ENCODE data around the gene ANKRD27.
"Not testable (repeated sequence)": the region's sequence is repeated elsewhere in the genome, so short reads cannot be mapped to it uniquely, and the experiment has no call there.

The ANKRD27 gene

DNA sequence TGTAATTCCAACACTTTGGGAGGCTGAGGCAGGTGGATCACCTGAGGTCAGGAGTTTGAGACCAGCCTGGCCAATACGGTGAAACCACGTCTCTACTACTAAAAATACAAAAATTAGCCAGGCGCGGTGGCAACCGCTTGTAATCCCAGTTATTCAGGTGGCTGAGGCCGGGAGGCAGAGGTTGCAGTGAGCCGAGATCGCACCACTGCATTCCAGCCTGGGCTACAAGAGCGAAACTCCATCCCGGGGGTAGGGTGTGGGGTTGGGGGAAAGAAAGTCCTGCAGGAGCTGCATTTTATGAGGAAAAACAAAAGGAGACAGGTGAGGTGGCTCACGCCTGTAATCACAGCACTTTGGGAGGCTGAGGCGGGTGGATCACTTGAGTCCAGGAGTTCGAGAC lies 22.6 kb downstream of the ANKRD27 start:
- DNase-seq (ENCODE audit: low spot score), result not testable (repeated sequence)

GRCh38 chr19:32651729-32652140 lies 23.2 kb downstream of the ANKRD27 start:
- DNase-seq (ENCODE audit: low spot score), result peak; percentile 55

GRCh38 chr19:32650671-32651070 lies 24.3 kb downstream of the ANKRD27 start:
- DNase-seq (ENCODE audit: low spot score), result no peak

GRCh38 chr19:32649751-32650150 lies 25.2 kb downstream of the ANKRD27 start:
- no peak for DNase-seq (ENCODE audit: low spot score)

DNA sequence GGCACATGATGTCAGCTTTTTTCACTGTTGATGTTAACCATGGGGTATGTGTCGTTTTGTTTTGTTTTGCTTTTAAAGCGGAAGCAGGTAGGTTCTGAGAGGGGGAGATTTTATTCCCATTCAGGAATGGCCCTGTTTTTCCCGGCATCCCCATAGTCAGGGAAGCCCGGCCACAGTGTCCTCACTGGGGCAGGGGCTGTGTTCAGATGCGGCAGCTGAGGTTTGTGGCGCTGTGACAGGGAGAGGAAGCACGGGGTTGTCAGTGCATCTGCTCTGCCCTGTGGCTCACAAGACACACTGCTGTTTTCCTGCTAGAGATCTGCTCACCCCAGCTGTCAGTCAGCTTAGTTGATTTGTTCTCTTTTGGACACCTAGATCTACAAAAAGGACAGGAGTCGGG lies 27.6 kb downstream of the ANKRD27 start:
- no peak for DNase-seq (ENCODE audit: low spot score)

DNA sequence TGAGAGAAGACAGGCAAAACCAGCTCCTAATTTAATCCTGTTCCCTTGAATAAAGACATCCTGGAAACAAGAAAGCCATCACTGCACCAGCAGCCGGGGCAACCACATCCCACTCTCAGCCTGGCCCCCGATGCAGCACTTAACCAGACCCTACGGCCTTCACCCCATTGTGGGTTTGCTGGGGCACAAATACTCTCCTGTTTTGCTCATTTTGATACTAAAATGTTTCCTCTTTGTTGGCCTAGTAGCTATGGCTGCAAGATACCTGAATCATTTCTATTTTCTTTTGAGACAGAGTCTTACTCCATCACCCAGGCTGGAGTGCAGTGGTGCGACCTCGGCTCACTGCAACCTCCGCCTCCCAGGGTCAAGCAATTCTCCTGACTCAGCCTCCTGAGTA lies 28.4 kb downstream of the ANKRD27 start:
- no peak for DNase-seq (ENCODE audit: low spot score)

GRCh38 chr19:32642771-32643170 lies 32.2 kb downstream of the ANKRD27 start:
- DNase-seq (ENCODE audit: low spot score), result no peak

- no peak for DNase-seq (ENCODE audit: low spot score)
These were observed 36.4 kb downstream of the ANKRD27 start for GRCh38 chr19:32638625-32639024.

DNA sequence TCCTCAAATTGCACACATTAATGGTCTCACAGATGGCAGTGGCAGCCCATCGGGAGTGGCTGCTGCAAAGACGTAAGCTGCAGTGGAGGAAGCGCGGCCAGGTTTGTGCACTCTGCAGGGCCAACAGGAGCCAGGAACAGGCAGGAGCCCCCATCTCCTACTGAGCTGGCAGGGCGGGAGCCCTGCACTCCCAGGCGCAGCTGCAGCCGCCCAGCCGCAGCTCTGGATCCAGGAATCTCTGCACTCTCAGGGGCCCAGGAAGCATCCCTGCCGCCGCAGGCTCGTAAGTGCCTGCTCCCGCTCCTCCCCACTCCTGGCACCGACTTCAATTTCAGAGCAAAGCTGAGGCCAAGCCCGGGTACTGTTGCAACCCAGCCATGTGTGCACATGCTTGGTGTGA lies 37.5 kb downstream of the ANKRD27 start:
- no peak for DNase-seq (ENCODE audit: low spot score)

- DNase-seq (ENCODE audit: low spot score), result no peak
These were observed 43.6 kb downstream of the ANKRD27 start for GRCh38 chr19:32631381-32631780.

GRCh38 chr19:32630338-32630737 lies 44.6 kb downstream of the ANKRD27 start:
- DNase-seq (ENCODE audit: low spot score), result no peak

- DNase-seq (ENCODE audit: low spot score), result no peak
These were observed 47.2 kb downstream of the ANKRD27 start for GRCh38 chr19:32627714-32628270.

DNA sequence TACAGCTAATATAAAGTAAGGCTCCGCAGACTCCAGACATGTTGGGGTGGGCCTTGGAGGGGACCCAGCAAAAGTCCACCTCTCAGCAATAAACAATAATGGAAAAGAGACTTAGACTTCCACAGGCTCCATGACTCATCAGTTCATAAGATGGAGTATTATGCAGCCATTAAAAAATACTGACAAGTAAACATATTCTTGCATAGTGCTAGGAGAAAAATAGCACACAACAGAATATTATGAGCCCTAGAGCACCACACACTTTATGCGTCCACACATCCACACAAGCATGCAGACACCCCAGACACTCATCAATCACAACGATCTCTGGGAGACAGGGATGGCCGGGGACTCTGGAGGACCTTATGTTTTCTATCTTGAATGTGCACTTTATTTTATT lies 48.0 kb downstream of the ANKRD27 start:
- DNase-seq (ENCODE audit: low spot score), result no peak

- no peak for DNase-seq (ENCODE audit: low spot score)
These were observed 50.6 kb downstream of the ANKRD27 start for GRCh38 chr19:32624410-32624809.

GRCh38 chr19:32622002-32622401 lies 53.0 kb downstream of the ANKRD27 start:
- DNase-seq (ENCODE audit: low spot score), result no peak

DNA sequence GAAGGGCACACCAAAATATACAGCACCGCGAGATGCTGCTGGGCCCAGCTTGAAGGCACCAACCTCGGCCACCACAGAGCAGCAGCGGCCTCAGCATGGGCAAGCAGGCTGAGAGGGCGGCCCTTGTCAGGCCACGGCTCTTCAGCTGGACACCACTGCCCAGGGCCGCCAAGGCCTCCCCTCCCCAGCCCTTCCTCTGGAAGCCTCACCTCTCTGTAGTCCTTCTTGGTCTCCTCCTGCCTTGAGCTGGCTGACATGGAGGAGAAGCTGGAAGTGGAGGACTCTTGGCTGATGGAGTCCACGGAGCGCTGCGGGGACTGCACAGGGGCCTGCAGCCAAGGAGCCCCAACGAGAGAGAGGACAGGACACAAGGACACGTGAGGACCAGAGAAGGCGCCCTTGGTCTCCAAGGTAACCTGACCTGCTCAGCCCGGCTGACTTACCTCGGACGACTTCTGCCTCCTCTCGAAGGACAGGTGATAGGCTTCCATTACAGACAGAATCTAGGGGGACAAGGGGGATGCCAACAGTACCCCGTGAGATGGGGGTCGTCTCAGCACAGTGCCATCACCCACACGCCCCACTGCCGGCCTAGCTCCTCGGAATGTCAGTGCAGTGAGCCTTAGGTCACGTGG lies 55.8 kb downstream of the ANKRD27 start:
- DNase-seq (ENCODE audit: low spot score), result no peak

DNA sequence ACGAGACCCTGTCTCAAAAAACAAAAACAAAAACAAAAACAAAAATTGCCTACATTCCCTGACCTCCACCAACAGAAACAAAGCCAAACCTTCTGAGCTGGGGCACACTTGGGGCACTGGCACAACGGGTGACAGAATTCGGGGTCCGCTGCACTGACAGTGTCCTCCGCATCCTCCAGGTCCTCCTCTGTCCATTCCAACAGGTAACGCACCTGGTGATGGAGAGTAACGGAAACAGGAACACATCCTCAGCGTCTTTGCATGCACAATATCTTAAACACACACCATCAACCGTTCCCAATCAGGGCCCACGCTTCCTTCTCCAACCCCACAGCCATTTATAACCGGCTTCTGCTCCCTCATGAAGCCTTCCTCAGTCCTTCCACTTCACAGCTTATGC lies 59.4 kb downstream of the ANKRD27 start:
- DNase-seq (ENCODE audit: low spot score), result no peak

- no peak for DNase-seq (ENCODE audit: low spot score)
These were observed 60.1 kb downstream of the ANKRD27 start for GRCh38 chr19:32614916-32615315.

- no peak for DNase-seq (ENCODE audit: low spot score)
These were observed 62.0 kb downstream of the ANKRD27 start for GRCh38 chr19:32613008-32613407.

DNA sequence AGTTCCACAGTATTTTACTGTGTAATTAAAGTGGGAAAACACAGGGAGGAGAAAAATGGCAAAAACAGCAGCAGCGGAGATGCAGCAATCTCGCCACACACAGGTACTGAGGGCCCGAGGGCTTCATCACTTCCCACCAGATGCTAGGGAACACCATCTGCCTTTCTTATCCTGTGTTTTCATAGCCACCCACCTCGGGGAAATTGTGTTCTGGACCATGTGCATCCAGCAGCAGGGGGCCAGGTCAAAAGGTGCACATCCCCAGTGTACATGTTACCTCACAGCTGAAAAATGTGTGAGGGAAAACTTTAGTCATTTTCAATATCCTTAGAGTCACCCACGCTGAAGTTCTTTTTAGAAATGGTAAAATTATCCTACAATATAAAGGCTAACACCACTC lies 63.8 kb downstream of the ANKRD27 start:
- no peak for DNase-seq (ENCODE audit: low spot score)

GRCh38 chr19:32607479-32607878 lies 67.5 kb downstream of the ANKRD27 start:
- no peak for DNase-seq (ENCODE audit: low spot score)

DNA sequence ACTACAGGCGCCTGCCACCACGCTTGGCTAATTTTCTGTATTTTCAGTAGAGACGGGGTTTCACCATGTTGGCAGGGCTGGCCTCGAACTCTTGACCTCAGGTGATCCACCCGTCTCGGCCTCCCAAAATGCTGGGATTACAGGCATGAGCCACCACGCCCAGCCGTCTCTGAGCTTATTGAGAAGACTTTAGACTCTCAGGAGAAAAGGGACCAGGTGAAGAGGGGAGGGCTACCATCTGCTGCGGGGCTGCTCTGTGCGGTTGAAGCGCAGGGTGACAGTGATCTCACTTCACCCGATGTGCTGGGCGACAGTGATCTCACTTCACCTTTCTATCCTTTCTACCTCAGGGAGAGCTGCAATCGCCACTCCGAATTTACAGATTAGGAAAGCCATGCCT lies 68.7 kb downstream of the ANKRD27 start:
- DNase-seq (ENCODE audit: low spot score), result no peak

- DNase-seq (ENCODE audit: low spot score), result no peak
These were observed 69.4 kb downstream of the ANKRD27 start for GRCh38 chr19:32605544-32605943.

GRCh38 chr19:32603961-32604360 lies 71.0 kb downstream of the ANKRD27 start:
- no peak for DNase-seq (ENCODE audit: low spot score)

Data from globus pallidus (tissue), 1 donor.